Measurements from ENCODE around the gene RIOX2.
A peak's percentile ranks its signal among the peaks of the same experiment; 100 is the strongest.

The RIOX2 gene

GRCh38 chr3:97896129-97896528, 76.1 kb downstream of the RIOX2 start:
- H3K27ac ChIP-seq (ENCODE audit: low read length), result no peak overlapping the region
- H3K4me3 ChIP-seq (ENCODE audit: low read length), result no peak overlapping the region

GRCh38 chr3:97895216-97895615, 77.0 kb downstream of the RIOX2 start:
- H3K9me3 ChIP-seq (replicated peaks; ENCODE audit: insufficient read depth, low read length), result no peaks in the 10 kb centered on the region
- peak overlapping the region; percentile 52 for H3K4me2 ChIP-seq (ENCODE audit: low read depth, low read length)
- no peak overlapping the region for H3K9ac ChIP-seq (ENCODE audit: low read length)
- H3K9me2 ChIP-seq (replicated peaks; ENCODE audit: insufficient read depth, low read length), result no peaks in the 10 kb centered on the region
- H3F3A ChIP-seq (ENCODE audit: insufficient read depth, low read length), result no peaks in the 10 kb centered on the region; the same call in 1 of the 2 replicates
- H4K20me1 ChIP-seq (ENCODE audit: insufficient read depth, low read length), result no peaks in the 10 kb centered on the region
- TF ChIP-seq EZH2 (optimal IDR thresholded peaks at IDR 0.05; ENCODE audit: low read depth, low read length) (no peak), EZH2phosphoT487 (IDR thresholded peaks at IDR 0.05; ENCODE audit: low read length) (no peak), CTCF (IDR thresholded peaks at IDR 0.05; ENCODE audit: low read length) (no peak)
- 0 out of 2 replicates have a peak overlapping the region, but pooled peaks have one; percentile 6 for H3K4me3 ChIP-seq (ENCODE audit: low read length)
- H3K27ac ChIP-seq (ENCODE audit: low read length), result peak overlapping the region; percentile 52; the same call in 1 of the 2 replicates
- H3K27me3 ChIP-seq (replicated peaks; ENCODE audit: insufficient read depth, low read length), result no peaks in the 10 kb centered on the region
- H3K36me3 ChIP-seq (replicated peaks; ENCODE audit: insufficient read depth, low read length), result no peaks in the 10 kb centered on the region
- H2AFZ ChIP-seq (ENCODE audit: low read length), result peak overlapping the region; percentile 21
- peak; percentile 30 for DNase-seq
- H3K4me1 ChIP-seq (ENCODE audit: low read length), result peaks cover 12% of the 10 kb centered on the region
- H3K79me2 ChIP-seq (ENCODE audit: low read length), result no peaks in the 10 kb centered on the region

More at GRCh38 chr3:97896129-97896528, 76.1 kb downstream of the RIOX2 start:
- Histone ChIP-seq H4K20me1 (ENCODE audit: insufficient read depth, low read length) (no peaks in the 10 kb centered on the region), H2AFZ (ENCODE audit: low read length) (0 out of 2 replicates have a peak overlapping the region, but pooled peaks have one; percentile 21), H3F3A (ENCODE audit: insufficient read depth, low read length) (no peaks in the 10 kb centered on the region; the same call in 1 of the 2 replicates), H3K27me3 (replicated peaks; ENCODE audit: insufficient read depth, low read length) (no peaks in the 10 kb centered on the region), H3K79me2 (ENCODE audit: low read length) (no peaks in the 10 kb centered on the region), H3K4me2 (ENCODE audit: low read depth, low read length) (0 out of 2 replicates have a peak overlapping the region, but pooled peaks have one; percentile 52), H3K9ac (ENCODE audit: low read length) (no peak overlapping the region), H3K9me2 (replicated peaks; ENCODE audit: insufficient read depth, low read length) (no peaks in the 10 kb centered on the region), H3K36me3 (replicated peaks; ENCODE audit: insufficient read depth, low read length) (no peaks in the 10 kb centered on the region), H3K4me1 (ENCODE audit: low read length) (peaks cover 12% of the 10 kb centered on the region), H3K9me3 (replicated peaks; ENCODE audit: insufficient read depth, low read length) (no peaks in the 10 kb centered on the region)
- no peak for TF ChIP-seq EZH2 (optimal IDR thresholded peaks at IDR 0.05; ENCODE audit: low read depth, low read length)
- TF ChIP-seq EZH2phosphoT487 (IDR thresholded peaks at IDR 0.05; ENCODE audit: low read length), result no peak
- TF ChIP-seq CTCF (IDR thresholded peaks at IDR 0.05; ENCODE audit: low read length), result no peak
- no peak for DNase-seq

GRCh38 chr3:97892852-97893251, 79.4 kb downstream of the RIOX2 start:
- Histone ChIP-seq H3K9ac (ENCODE audit: low read length) (no peak overlapping the region), H3K79me2 (ENCODE audit: low read length) (no peaks in the 10 kb centered on the region), H3K27me3 (replicated peaks; ENCODE audit: insufficient read depth, low read length) (no peaks in the 10 kb centered on the region), H3K36me3 (replicated peaks; ENCODE audit: insufficient read depth, low read length) (no peaks in the 10 kb centered on the region), H3K9me3 (replicated peaks; ENCODE audit: insufficient read depth, low read length) (no peaks in the 10 kb centered on the region), H3K4me3 (ENCODE audit: low read length) (no peak overlapping the region), H3K4me1 (ENCODE audit: low read length) (peaks cover 12% of the 10 kb centered on the region), H2AFZ (ENCODE audit: low read length) (no peak overlapping the region), H3F3A (ENCODE audit: insufficient read depth, low read length) (no peaks in the 10 kb centered on the region; the same call in 1 of the 2 replicates), H3K4me2 (ENCODE audit: low read depth, low read length) (no peak overlapping the region), H3K27ac (ENCODE audit: low read length) (no peak overlapping the region), H4K20me1 (ENCODE audit: insufficient read depth, low read length) (no peaks in the 10 kb centered on the region), H3K9me2 (replicated peaks; ENCODE audit: insufficient read depth, low read length) (no peaks in the 10 kb centered on the region)
- no peak for DNase-seq
- TF ChIP-seq EZH2 (optimal IDR thresholded peaks at IDR 0.05; ENCODE audit: low read depth, low read length) (no peak), CTCF (IDR thresholded peaks at IDR 0.05; ENCODE audit: low read length) (no peak), EZH2phosphoT487 (IDR thresholded peaks at IDR 0.05; ENCODE audit: low read length) (no peak)
